Measurements from ENCODE around the gene ARPC2. TPM values are rescaled to one million over a fixed set of nuclear protein-coding genes. Genes with fewer than 3 reads are reported as not detected.

Gene ARPC2
- total and polyA plus RNA-seq, 2 of the 13 experiments (the other 11 are each of a cell fraction or from before 2014, with no cell fraction given) = 168 to 303 TPM

GRCh38 chr2:218216674-218217359 is at the start of gene ARPC2 (continued):
- TF ChIP-seq ZNF142 (CRISPR knock-in tag; IDR thresholded peaks at IDR 0.05) (no peak), ETV6 (CRISPR knock-in tag; conservative IDR thresholded peaks at IDR 0.05) (peak; percentile 91; the same call in 1 of the 2 replicates), ZNF281 (CRISPR knock-in tag; IDR thresholded peaks at IDR 0.05; ENCODE audit: borderline replicate concordance) (no peak), ZNF513 (CRISPR knock-in tag; conservative IDR thresholded peaks at IDR 0.05) (0 out of 2 replicates have a peak, but pooled peaks have one; percentile 33), AGO1 (IDR thresholded peaks at IDR 0.05; ENCODE audit: low read depth, low read length, poor library complexity, severe bottlenecking) (no peak), THAP8 (CRISPR knock-in tag; IDR thresholded peaks at IDR 0.05; ENCODE audit: borderline replicate concordance) (peak; percentile 90; the same call in 1 of the 2 replicates), BORCS8-MEF2B (CRISPR knock-in tag; IDR thresholded peaks at IDR 0.05) (no peak), GATA4 (IDR thresholded peaks at IDR 0.05; ENCODE audit: borderline replicate concordance, low read depth) (peak; percentile 31; the same call in 1 of the 2 replicates), GPN1 (CRISPR knock-in tag; IDR thresholded peaks at IDR 0.05; ENCODE audit: borderline replicate concordance) (no peak), ZNF280B (CRISPR knock-in tag; IDR thresholded peaks at IDR 0.05; ENCODE audit: borderline replicate concordance) (peak; percentile 87), CTCF (CRISPR knock-in tag; IDR thresholded peaks at IDR 0.05) (peak; percentile 34), ZNF678 (CRISPR knock-in tag; IDR thresholded peaks at IDR 0.05) (0 out of 2 replicates have a peak, but pooled peaks have one; percentile 62)
